DND-41 (cell line): Measurements from ENCODE around the gene SULF2.

ENCODE experiments used
- ATAC-seq: fragments of 200-7000 bp; cut with Tn5 transposase; 3 replicates; pipeline ENCODE4 v1.9.1; 2021; ENCODE audit warnings: low read depth; ENCODE audit not compliant: insufficient read depth
- DNase-seq: peaks from one replicate; pipeline ENCODE4 v3.0.0-alpha.2; 2020
- H2AFZ ChIP-seq: 2 replicates; pipeline ENCODE4 v1.6.0; 2012; ENCODE audit warnings: low read depth, low read length
- H3K27ac ChIP-seq: 2 replicates; pipeline ENCODE4 v1.5.1; 2012; ENCODE audit warnings: low read length, inconsistent platforms
- H3K27me3 ChIP-seq: fragments of 200-600 bp; sonication (generic); 2 replicates; pipeline ENCODE4 v1.6.0; 2012; ENCODE audit warnings: low read length, mild to moderate bottlenecking, inconsistent platforms; ENCODE audit not compliant: insufficient read depth, poor library complexity
- H3K36me3 ChIP-seq: 2 replicates; pipeline ENCODE4 v1.5.1; 2012; ENCODE audit warnings: low read length, inconsistent platforms; ENCODE audit not compliant: insufficient read depth
- H3K4me1 ChIP-seq: 2 replicates; pipeline ENCODE4 v1.5.1; 2012; ENCODE audit warnings: mild to moderate bottlenecking, low read length; ENCODE audit not compliant: insufficient read depth
- H3K4me2 ChIP-seq: 2 replicates; pipeline ENCODE4 v1.6.0; 2012; ENCODE audit warnings: mild to moderate bottlenecking, moderate library complexity, low read length, inconsistent platforms; ENCODE audit not compliant: insufficient read depth
- H3K4me3 ChIP-seq, 2 experiments: fragments of 200-600 bp in 1 of 2; shearing (Covaris generic) in 1 of 2; 2 replicates each; pipeline ENCODE4 v1.5.1; 2012 to 2016; ENCODE audit warnings: inconsistent platforms in 2 of 2, low read length in 2 of 2, mild to moderate bottlenecking in 2 of 2, low read depth in 1 of 2, moderate library complexity in 1 of 2
- H3K79me2 ChIP-seq: 2 replicates; pipeline ENCODE4 v1.6.0; 2012; ENCODE audit warnings: low read length, inconsistent platforms; ENCODE audit not compliant: insufficient read depth
- H3K9ac ChIP-seq: 2 replicates; pipeline ENCODE4 v1.6.0; 2012; ENCODE audit warnings: low read depth, mild to moderate bottlenecking, inconsistent platforms, low read length, moderate library complexity
- H3K9me3 ChIP-seq: 2 replicates; pipeline ENCODE4 v1.5.1; 2012; ENCODE audit warnings: low read length, moderate library complexity, mild to moderate bottlenecking, inconsistent platforms; ENCODE audit not compliant: insufficient read depth, severe bottlenecking
- H4K20me1 ChIP-seq: 2 replicates; pipeline ENCODE4 v1.6.0; 2012; ENCODE audit warnings: low read length; ENCODE audit not compliant: insufficient read depth
- CTCF ChIP-seq: IDR thresholded peaks from 2 replicates; pipeline ENCODE4 v1.5.1; 2012; ENCODE audit warnings: borderline replicate concordance, low read length, moderate library complexity, mild to moderate bottlenecking; ENCODE audit not compliant: poor library complexity, severe bottlenecking; ENCODE audit errors: extremely low read depth
- EZH2 ChIP-seq: IDR thresholded peaks from 3 replicates; pipeline ENCODE4 v1.6.1; 2012; ENCODE audit warnings: borderline replicate concordance, low read depth, mild to moderate bottlenecking, moderate library complexity, low read length, inconsistent platforms; ENCODE audit not compliant: severe bottlenecking

SULF2 gene

GRCh38 chr20:47726632-47727031 lies 58.6 kb downstream of the SULF2 start:
- H3K9ac ChIP-seq = no peak overlapping the region
- DNase-seq (no peak), ATAC-seq (no peak)
- no peak for TF ChIP-seq EZH2
- no peak for TF ChIP-seq CTCF
- H3K4me2 ChIP-seq = no peak overlapping the region
- no peaks in the 10 kb centered on the region for H3K9me3 ChIP-seq
- no peaks in the 10 kb centered on the region for H3K36me3 ChIP-seq
- H3K27ac ChIP-seq = no peak overlapping the region
- H3K4me1 ChIP-seq = peaks cover 21% of the 10 kb centered on the region
- H3K27me3 ChIP-seq = no peaks in the 10 kb centered on the region
- no peak overlapping the region for H2AFZ ChIP-seq
- no peak overlapping the region for H3K4me3 ChIP-seq
- H4K20me1 ChIP-seq = no peaks in the 10 kb centered on the region
- H3K79me2 ChIP-seq = no peaks in the 10 kb centered on the region

- TF ChIP-seq EZH2 = no peak
- TF ChIP-seq CTCF = peak; percentile 99
- Histone ChIP-seq H3K4me1 (peaks cover 21% of the 10 kb centered on the region), H4K20me1 (no peaks in the 10 kb centered on the region), H3K36me3 (no peaks in the 10 kb centered on the region), H3K79me2 (no peaks in the 10 kb centered on the region), H3K4me2 (no peak overlapping the region), H3K4me3 (no peak overlapping the region), H3K27ac (peak overlapping the region; percentile 54), H3K9ac (no peak overlapping the region), H2AFZ (peak overlapping the region; percentile 40; the same call in 1 of the 2 replicates), H3K9me3 (no peaks in the 10 kb centered on the region), H3K27me3 (no peaks in the 10 kb centered on the region)
- DNase-seq = peak; percentile 91
- ATAC-seq = peak; percentile 96
These were observed 59.9 kb downstream of the SULF2 start for GRCh38 chr20:47725248-47725973.

- no peaks in the 10 kb centered on the region for H3K27me3 ChIP-seq
- H3K4me3 ChIP-seq = no peak overlapping the region
- TF ChIP-seq EZH2 (no peak), CTCF (no peak)
- DNase-seq (no peak), ATAC-seq (no peak)
- H3K27ac ChIP-seq = no peak overlapping the region
- no peaks in the 10 kb centered on the region for H4K20me1 ChIP-seq
- H3K36me3 ChIP-seq = no peaks in the 10 kb centered on the region
- no peak overlapping the region for H3K4me2 ChIP-seq
- no peak overlapping the region for H3K9ac ChIP-seq
- H3K9me3 ChIP-seq = no peaks in the 10 kb centered on the region
- peaks cover 21% of the 10 kb centered on the region for H3K4me1 ChIP-seq
- H2AFZ ChIP-seq = peak overlapping the region; percentile 40; the same call in 1 of the 2 replicates
- H3K79me2 ChIP-seq = no peaks in the 10 kb centered on the region
These were observed 60.4 kb downstream of the SULF2 start for GRCh38 chr20:47724910-47725247.
